ENCODE measurements around the gene TSKS.

TSKS gene

GRCh38 chr19:49712397-49712859, 50.7 kb downstream of the TSKS start (continued):
- TF ChIP-seq ZNF654 (tag by site-specific recombination; IDR thresholded peaks at IDR 0.05; ENCODE audit: low read depth), result no peak
- TF ChIP-seq KLF17 (tag by site-specific recombination; IDR thresholded peaks at IDR 0.05), result no peak
- TF ChIP-seq ZNF561 (tag by site-specific recombination; IDR thresholded peaks at IDR 0.05; ENCODE audit: borderline replicate concordance), result no peak
- TF ChIP-seq ZNF18 (tag by site-specific recombination; IDR thresholded peaks at IDR 0.05), result no peak
- peak; percentile 88 for TF ChIP-seq EGR2 (tag by site-specific recombination; IDR thresholded peaks at IDR 0.05; ENCODE audit: low read depth)
- no peak for TF ChIP-seq ZNF37A (tag by site-specific recombination; IDR thresholded peaks at IDR 0.05)
- no peak for TF ChIP-seq ZNF341 (tag by site-specific recombination; IDR thresholded peaks at IDR 0.05; ENCODE audit: low read depth)
- TF ChIP-seq ZFHX2 (tag by site-specific recombination; conservative IDR thresholded peaks at IDR 0.05), result peak; percentile 88
- no peak for TF ChIP-seq ZBTB6 (tag by site-specific recombination; IDR thresholded peaks at IDR 0.05)
- no peak for TF ChIP-seq ZNF645 (tag by site-specific recombination; IDR thresholded peaks at IDR 0.05)
- TF ChIP-seq ZNF677 (tag by site-specific recombination; IDR thresholded peaks at IDR 0.05), result no peak
- TF ChIP-seq ZSCAN16 (tag by site-specific recombination; IDR thresholded peaks at IDR 0.05), result no peak
- no peak for TF ChIP-seq ZNF660 (tag by site-specific recombination; IDR thresholded peaks at IDR 0.05)
- no peak for TF ChIP-seq ZNF324 (tag by site-specific recombination; IDR thresholded peaks at IDR 0.05)
- TF ChIP-seq ZNF707 (tag by site-specific recombination; IDR thresholded peaks at IDR 0.05), result no peak
- TF ChIP-seq GLI4 (tag by site-specific recombination; IDR thresholded peaks at IDR 0.05), result no peak
- TF ChIP-seq, protein P1, sequence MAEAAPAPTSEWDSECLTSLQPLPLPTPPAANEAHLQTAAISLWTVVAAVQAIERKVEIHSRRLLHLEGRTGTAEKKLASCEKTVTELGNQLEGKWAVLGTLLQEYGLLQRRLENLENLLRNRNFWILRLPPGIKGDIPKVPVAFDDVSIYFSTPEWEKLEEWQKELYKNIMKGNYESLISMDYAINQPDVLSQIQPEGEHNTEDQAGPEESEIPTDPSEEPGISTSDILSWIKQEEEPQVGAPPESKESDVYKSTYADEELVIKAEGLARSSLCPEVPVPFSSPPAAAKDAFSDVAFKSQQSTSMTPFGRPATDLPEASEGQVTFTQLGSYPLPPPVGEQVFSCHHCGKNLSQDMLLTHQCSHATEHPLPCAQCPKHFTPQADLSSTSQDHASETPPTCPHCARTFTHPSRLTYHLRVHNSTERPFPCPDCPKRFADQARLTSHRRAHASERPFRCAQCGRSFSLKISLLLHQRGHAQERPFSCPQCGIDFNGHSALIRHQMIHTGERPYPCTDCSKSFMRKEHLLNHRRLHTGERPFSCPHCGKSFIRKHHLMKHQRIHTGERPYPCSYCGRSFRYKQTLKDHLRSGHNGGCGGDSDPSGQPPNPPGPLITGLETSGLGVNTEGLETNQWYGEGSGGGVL (tag by site-specific recombination; IDR thresholded peaks at IDR 0.05), result no peak
- no peak for TF ChIP-seq ZNF274 (IDR thresholded peaks at IDR 0.05; ENCODE audit: low read length)
- TF ChIP-seq ZNF274 (tag by site-specific recombination; IDR thresholded peaks at IDR 0.05; ENCODE audit: borderline replicate concordance), result no peak
- TF ChIP-seq ZNF692 (tag by site-specific recombination; IDR thresholded peaks at IDR 0.05), result no peak
- TF ChIP-seq ZBTB20 (tag by site-specific recombination; IDR thresholded peaks at IDR 0.05), result no peak
- no peak; the same call in 1 of the 2 replicates for TF ChIP-seq ZNF121 (tag by site-specific recombination; IDR thresholded peaks at IDR 0.05)
- peak; percentile 38 for TF ChIP-seq ZNF76 (tag by site-specific recombination; IDR thresholded peaks at IDR 0.05; ENCODE audit: borderline replicate concordance, low read depth)
- TF ChIP-seq ZXDB (tag by site-specific recombination; IDR thresholded peaks at IDR 0.05), result no peak
- TF ChIP-seq ZNF664 (tag by site-specific recombination; IDR thresholded peaks at IDR 0.05), result no peak
- TF ChIP-seq PRDM1 (tag by site-specific recombination; IDR thresholded peaks at IDR 0.05), result no peak
- TF ChIP-seq ZNF221 (tag by site-specific recombination; IDR thresholded peaks at IDR 0.05; ENCODE audit: borderline replicate concordance), result no peak
- no peak for TF ChIP-seq ZBTB11 (tag by site-specific recombination; conservative IDR thresholded peaks at IDR 0.05; ENCODE audit: low read depth)
- TF ChIP-seq ZNF776 (tag by site-specific recombination; IDR thresholded peaks at IDR 0.05; ENCODE audit: borderline replicate concordance), result no peak
- no peak for TF ChIP-seq MYNN (tag by site-specific recombination; IDR thresholded peaks at IDR 0.05; ENCODE audit: borderline replicate concordance)
